Activated CD4-positive, alpha-beta memory T cell treated with anti-CD3 and anti-CD28 coated beads, Interleukin-2, amount 10 ng/mL, durations not matched to agents 7 days and 5 days (primary cell): Measurements from ENCODE around the gene SHANK1. TPM values are rescaled to one million over a fixed set of nuclear protein-coding genes. Genes with fewer than 3 reads are reported as not detected.

Experiments
- CTCF ChIA-PET: fragments of 350-600 bp; sonication (Branson Sonifier 250); formaldehyde crosslinking; loops from one replicate; lab custom pipeline; 2021; ENCODE audit warnings: antibody characterized with exemption, inconsistent platforms; lab: Charles Lee
- POLR2A ChIA-PET: fragments of 350-600 bp; sonication (Branson Sonifier 250); formaldehyde crosslinking; loops from one replicate; lab custom pipeline; 2021; ENCODE audit warnings: antibody characterized with exemption; lab: Charles Lee
- DNase-seq: peaks from one replicate; pipeline ENCODE4 v3.0.0-alpha.2; 2020
- H3K27ac Mint-ChIP-seq: one replicate; pipeline ENCODE4 v1.8.0; 2021; ENCODE audit warnings: mild to moderate bottlenecking, mixed read lengths
- H3K27me3 Mint-ChIP-seq: one replicate; pipeline ENCODE4 v1.8.0; 2021; ENCODE audit warnings: mixed read lengths
- H3K36me3 Mint-ChIP-seq: one replicate; pipeline ENCODE4 v1.8.0; 2021; ENCODE audit warnings: low read depth, mixed read lengths
- H3K4me1 Mint-ChIP-seq: one replicate; pipeline ENCODE4 v1.8.0; 2021; ENCODE audit warnings: mixed read lengths
- H3K4me3 Mint-ChIP-seq: one replicate; pipeline ENCODE4 v1.8.0; 2021; ENCODE audit warnings: mild to moderate bottlenecking, mixed read lengths
- H3K9me3 Mint-ChIP-seq: one replicate; pipeline ENCODE4 v1.8.0; 2021; ENCODE audit warnings: mixed read lengths
- total RNA-seq, 2 experiments: library from RNA; stranded (reverse); gene quantifications; one replicate each; pipeline ENCODE4 v1.2.3, GENCODE V29; 2021

The SHANK1 gene
- total RNA-seq, 2 experiments from 2014 or later, result not detected

GRCh38 chr19:50654882-50655281 lies 64.7 kb downstream of the SHANK1 start:
- no peak overlapping the region for H3K27ac Mint-ChIP-seq
- H3K9me3 Mint-ChIP-seq, result peaks cover 18% of the 10 kb centered on the region
- no peak overlapping the region for H3K4me3 Mint-ChIP-seq
- POLR2A ChIA-PET, result no interaction called here
- peaks cover 23% of the 10 kb centered on the region for H3K27me3 Mint-ChIP-seq
- DNase-seq, result no peak
- CTCF ChIA-PET, result no interaction called here
- peaks cover 15% of the 10 kb centered on the region for H3K4me1 Mint-ChIP-seq
- H3K36me3 Mint-ChIP-seq, result peaks cover 5% of the 10 kb centered on the region

- H3K27ac Mint-ChIP-seq, result no peak overlapping the region
- CTCF ChIA-PET, result no interaction called here
- no peak for DNase-seq
- POLR2A ChIA-PET, result no interaction called here
- peaks cover 6% of the 10 kb centered on the region for H3K4me1 Mint-ChIP-seq
- H3K27me3 Mint-ChIP-seq, result peaks cover 13% of the 10 kb centered on the region
- H3K4me3 Mint-ChIP-seq, result no peak overlapping the region
- H3K9me3 Mint-ChIP-seq, result peaks cover 13% of the 10 kb centered on the region
- H3K36me3 Mint-ChIP-seq, result no peaks in the 10 kb centered on the region
Measured at GRCh38 chr19:50652722-50653121, 66.9 kb downstream of the SHANK1 start.

GRCh38 chr19:50651174-50651573 lies 68.4 kb downstream of the SHANK1 start:
- POLR2A ChIA-PET, result no interaction called here
- no peak overlapping the region for H3K4me3 Mint-ChIP-seq
- H3K27ac Mint-ChIP-seq, result no peak overlapping the region

DNA sequence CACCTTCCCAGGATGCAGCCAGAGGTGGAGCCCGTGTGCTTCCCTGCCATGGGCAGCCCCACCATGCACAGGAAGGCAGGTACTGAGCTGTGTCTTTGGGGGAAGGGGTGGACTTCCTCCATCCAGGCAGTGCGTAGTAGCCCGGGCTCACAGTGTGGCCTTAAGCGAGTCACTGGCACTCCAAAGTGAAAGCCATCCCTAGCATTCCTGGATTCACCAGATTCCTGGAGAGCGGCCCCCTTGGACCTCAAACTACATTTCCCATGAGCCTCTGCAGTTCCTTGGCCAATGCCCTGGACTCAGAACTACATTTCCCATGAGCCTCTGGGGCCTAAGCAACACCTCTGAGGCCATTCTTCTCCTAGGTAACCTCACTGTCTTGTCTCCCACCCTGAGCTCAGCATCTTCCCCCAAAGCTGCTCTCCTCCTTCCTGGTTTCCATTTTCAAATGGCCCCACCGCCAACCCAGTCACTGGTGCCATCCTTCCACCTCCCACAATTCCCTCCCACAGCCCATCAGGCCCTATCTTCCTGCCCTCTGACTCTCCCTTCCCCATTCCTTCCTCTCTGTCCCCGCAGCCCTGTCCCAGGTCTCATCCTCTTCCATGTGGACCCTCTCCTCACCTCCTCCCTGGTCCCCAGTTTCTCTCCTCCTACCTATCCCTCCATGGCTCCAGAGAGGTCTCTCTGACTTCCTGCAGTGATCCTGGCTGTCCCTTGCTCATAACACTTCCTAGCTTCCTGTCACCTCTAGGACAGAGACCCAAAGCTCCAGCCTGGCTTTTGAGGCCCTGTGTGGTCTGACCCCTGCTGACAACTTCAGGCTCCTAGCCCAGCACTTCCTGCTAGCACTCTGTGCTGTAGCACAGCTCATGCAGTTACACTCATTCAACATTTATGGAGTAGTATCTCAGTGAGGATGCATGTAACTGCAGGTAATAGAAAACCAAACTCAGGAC lies 69.9 kb downstream of the SHANK1 start, which contains the start of gene C19orf81:
TSS of gene C19orf81 (plus strand) at position 13 of the 959 bp plus-strand sequence. CDS start at position 13, 0 bp downstream.
- DNase-seq, result no peak
- Mint-ChIP-seq H3K9me3 (peaks cover 1% of the 10 kb centered on the region), H3K4me3 (no peak within 1 kb of the TSS), H3K36me3 (no peaks in the 10 kb centered on the region), H3K4me1 (no peaks in the 10 kb centered on the region), H3K27me3 (peaks cover 3% of the 10 kb centered on the region), H3K27ac (no peak within 1 kb of the TSS)
- POLR2A ChIA-PET, result no interaction called here
- CTCF ChIA-PET, result no interaction called here

More at GRCh38 chr19:50651174-50651573, 68.4 kb downstream of the SHANK1 start:
- CTCF ChIA-PET, result no interaction called here
- Mint-ChIP-seq H3K27me3 (peaks cover 7% of the 10 kb centered on the region), H3K4me1 (no peaks in the 10 kb centered on the region), H3K36me3 (no peaks in the 10 kb centered on the region), H3K9me3 (peaks cover 6% of the 10 kb centered on the region)
- DNase-seq, result no peak

GRCh38 chr19:50648659-50649058 lies 70.9 kb downstream of the SHANK1 start:
- no peak for DNase-seq
- Mint-ChIP-seq H3K27me3 (peaks cover 3% of the 10 kb centered on the region), H3K9me3 (no peaks in the 10 kb centered on the region), H3K27ac (no peak overlapping the region), H3K4me1 (no peaks in the 10 kb centered on the region), H3K4me3 (no peak overlapping the region), H3K36me3 (no peaks in the 10 kb centered on the region)
- CTCF ChIA-PET, result no interaction called here
- POLR2A ChIA-PET, result no interaction called here

DNA sequence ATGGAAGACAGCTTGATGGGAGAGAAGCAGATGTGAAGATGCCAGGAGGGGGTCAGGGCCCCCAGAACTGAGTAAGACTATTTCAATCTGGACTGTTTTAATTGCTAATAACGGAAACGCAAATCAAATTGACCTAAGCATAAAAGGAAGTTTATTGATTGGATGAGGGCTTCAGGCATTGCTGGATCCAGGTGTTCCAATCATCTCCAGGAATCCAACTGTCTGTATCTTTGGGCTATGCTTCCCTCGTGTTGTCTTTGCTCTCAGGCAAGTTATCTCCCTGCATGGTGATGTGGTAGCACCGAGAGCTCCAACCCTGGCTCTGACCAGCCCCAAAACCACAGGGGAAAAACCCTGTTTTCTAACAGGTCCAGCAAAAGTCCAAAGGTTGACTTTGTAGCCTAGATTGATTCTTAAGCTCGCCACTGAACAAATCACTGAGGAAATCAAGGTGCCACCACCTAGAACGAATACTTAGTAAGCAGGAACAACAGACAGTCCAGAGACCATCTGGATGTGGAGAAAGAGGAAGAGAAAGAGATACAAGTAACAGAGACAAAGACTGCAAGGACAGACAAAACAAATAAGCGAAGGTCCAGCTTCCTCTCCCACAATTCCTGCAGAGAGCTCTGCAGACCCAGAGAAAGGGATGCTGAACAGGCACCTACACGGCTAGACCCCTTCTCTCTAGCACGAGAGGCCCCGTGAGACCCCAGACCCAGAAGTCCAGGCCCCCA lies 71.6 kb downstream of the SHANK1 start:
- Mint-ChIP-seq H3K4me1 (no peaks in the 10 kb centered on the region), H3K9me3 (no peaks in the 10 kb centered on the region), H3K36me3 (no peaks in the 10 kb centered on the region), H3K27ac (no peak overlapping the region), H3K4me3 (no peak overlapping the region), H3K27me3 (peaks cover 3% of the 10 kb centered on the region)
- no peak for DNase-seq
- ChIA-PET POLR2A (no interaction called here), CTCF (no interaction called here)

DNA sequence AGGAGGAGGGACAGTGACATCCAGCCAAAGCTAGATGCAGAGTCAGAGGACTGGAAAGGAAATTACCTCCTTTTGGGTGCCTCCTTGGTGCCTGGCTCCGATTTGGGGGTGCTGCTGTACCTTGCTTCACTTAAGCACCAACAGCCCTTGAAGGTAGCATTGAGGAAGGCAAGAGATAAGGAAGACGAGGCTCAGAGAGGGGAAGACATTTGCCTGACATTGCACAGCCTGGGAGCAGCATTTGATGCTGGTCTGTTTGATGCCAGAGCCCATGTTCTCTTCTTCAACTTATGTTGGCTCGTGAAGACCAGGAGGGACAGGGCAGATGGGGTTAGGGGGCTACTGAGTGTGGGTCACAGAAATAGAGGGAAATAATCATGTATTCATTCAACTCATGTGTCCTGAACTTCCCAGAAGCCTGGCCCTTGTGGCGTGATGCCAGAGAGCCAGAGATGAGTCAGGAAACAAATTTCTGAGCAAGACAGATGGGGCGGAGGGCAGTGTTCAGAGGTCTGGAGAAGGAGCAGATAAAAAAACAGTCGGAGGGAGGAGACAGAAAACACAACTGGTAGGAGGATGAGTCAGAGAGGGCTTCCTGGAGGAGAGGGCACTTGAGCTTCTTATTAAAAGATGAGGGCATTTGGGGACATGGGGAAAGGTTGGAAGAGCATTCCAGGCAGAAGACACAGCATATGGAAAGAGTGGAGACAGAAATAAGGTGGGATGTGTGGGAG lies 73.4 kb downstream of the SHANK1 start:
- Mint-ChIP-seq H3K27me3 (no peaks in the 10 kb centered on the region), H3K9me3 (no peaks in the 10 kb centered on the region), H3K27ac (no peak overlapping the region), H3K36me3 (no peaks in the 10 kb centered on the region), H3K4me1 (no peaks in the 10 kb centered on the region), H3K4me3 (no peak overlapping the region)
- ChIA-PET POLR2A (no interaction called here), CTCF (no interaction called here)
- DNase-seq, result no peak

DNA sequence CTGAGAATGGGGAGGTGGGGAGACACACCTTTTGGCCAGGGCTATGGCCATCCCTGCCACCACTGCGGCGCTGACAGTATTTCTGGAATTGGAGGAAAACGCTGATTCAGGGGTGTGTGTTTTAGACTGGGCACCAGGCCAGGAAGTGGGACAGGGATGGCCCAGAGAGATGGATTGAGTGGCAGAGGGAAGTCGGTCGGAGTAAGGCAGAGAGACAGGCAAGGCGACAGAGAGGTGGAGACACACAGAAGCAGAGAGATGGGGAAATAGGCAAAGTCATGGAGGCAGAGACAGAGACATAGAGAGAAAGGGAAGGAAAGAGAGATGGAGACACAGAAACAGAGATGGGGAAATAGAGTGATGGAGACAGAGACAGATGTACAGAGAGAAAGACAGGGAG lies 74.5 kb downstream of the SHANK1 start:
- H3K4me3 Mint-ChIP-seq, result no peak overlapping the region
- H3K27me3 Mint-ChIP-seq, result peaks cover 7% of the 10 kb centered on the region
- CTCF ChIA-PET, result no interaction called here

DNA sequence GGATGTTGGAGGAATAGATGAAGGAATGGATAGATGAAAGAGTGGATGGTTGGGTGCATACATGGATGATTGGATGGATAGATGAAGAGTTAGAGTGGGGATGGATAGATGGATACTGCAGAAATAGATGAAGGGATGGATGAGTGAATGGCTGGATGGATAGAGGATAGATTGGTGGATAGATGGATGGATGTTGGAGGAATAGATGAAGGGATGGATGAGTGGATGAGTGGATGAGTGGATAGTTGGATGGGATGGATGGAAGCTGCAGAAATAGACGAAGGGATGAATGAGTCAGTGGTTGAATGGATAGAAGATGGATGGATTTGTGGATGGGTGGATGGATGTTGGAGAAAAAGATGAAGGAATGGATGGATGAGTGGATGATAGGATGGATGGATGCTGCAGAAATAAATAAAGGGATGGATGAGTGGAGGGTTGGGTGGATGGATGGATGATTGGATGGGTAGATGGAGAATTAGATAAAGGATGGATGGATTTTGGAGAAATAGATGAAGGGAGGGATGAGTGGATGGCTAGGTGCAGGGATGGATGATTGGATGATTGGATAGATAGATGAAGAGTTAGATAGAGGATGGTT lies 75.2 kb downstream of the SHANK1 start:
- DNase-seq, result no peak
- Mint-ChIP-seq H3K9me3 (no peaks in the 10 kb centered on the region), H3K4me3 (no peak overlapping the region), H3K4me1 (no peaks in the 10 kb centered on the region), H3K27ac (no peak overlapping the region), H3K36me3 (no peaks in the 10 kb centered on the region), H3K27me3 (peaks cover 11% of the 10 kb centered on the region)
- ChIA-PET POLR2A (no interaction called here), CTCF (interaction anchor here (0.5 kb wide), 1 partner anchor 53 kb away, joined by 5 read pairs; no protein-coding TSS in a partner anchor)

More for the DNA sequence above, 74.5 kb downstream of the SHANK1 start:
- POLR2A ChIA-PET, result no interaction called here
- no peaks in the 10 kb centered on the region for H3K9me3 Mint-ChIP-seq
- no peak overlapping the region for H3K27ac Mint-ChIP-seq
- H3K36me3 Mint-ChIP-seq, result no peaks in the 10 kb centered on the region
- no peak for DNase-seq
- H3K4me1 Mint-ChIP-seq, result no peaks in the 10 kb centered on the region

- ChIA-PET POLR2A (no interaction called here), CTCF (no interaction called here)
- Mint-ChIP-seq H3K9me3 (peaks cover 1% of the 10 kb centered on the region), H3K4me3 (no peak overlapping the region), H3K4me1 (no peaks in the 10 kb centered on the region), H3K36me3 (peaks cover 9% of the 10 kb centered on the region), H3K27me3 (peaks cover 35% of the 10 kb centered on the region), H3K27ac (no peak overlapping the region)
- DNase-seq, result no peak
Measured at GRCh38 chr19:50640368-50640767, 79.2 kb downstream of the SHANK1 start.

DNA sequence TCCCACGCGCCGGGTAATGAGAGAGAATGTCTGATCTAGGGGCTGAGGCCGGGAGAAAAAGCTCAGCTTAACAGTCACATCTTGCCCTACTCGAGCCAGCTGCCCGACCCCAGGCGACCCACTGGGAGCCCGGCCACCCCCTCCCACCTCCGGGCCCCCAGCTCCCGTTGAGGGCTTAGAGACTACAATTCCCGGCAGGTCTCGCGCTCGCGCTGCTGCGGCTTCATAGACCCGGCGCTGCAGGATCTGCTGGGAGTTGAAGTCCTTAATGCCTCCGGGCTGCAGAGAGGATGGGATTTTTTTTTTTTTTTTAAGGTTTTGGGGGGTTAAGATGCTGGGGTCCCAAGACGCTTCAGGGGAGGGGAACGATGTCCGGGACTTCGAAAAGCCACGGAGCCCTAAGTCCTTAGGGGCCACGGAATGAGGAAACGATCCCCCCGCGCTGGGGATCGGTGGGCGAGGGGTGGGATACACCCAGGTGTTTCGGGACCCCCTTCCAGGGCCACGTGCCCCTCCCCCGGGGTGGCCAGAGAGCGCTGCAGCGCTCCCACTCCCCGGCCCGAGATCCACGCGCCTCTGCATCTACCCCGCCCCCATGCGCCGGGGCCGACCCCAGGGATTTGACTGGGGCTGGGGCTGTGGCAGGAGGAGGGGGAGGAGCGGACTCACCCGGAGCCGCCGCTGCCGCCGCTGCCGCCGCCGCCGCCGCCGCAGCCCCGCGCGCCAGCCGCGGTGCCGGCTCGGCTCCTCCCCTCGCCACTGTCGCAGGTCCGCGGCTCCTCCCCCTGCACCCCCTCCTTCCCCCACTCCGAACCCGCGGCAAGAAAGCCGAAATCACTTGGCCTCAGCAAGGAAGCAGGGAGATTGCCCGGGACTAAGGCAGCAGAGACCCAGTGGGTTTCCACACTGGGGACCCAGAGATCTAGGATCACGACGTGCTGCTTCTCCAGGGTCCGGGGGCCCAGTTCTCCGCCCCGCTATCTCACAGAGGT lies 80.2 kb downstream of the SHANK1 start, which contains the start of gene SYT3:
TSS of gene SYT3 (minus strand) at position 761 of the 992 bp plus-strand sequence. CDS start 2,470 bp downstream, outside the sequence.
- no peaks in the 10 kb centered on the region for H3K4me1 Mint-ChIP-seq
- CTCF ChIA-PET, result no interaction called here
- DNase-seq, result no peak

More for the DNA sequence above, 80.2 kb downstream of the SHANK1 start, which contains the start of gene SYT3:
- H3K9me3 Mint-ChIP-seq, result peaks cover 5% of the 10 kb centered on the region
- POLR2A ChIA-PET, result interaction anchor here (0.9 kb wide), 1 partner anchor 52 kb away, joined by 6 read pairs; no protein-coding TSS in a partner anchor
- H3K4me3 Mint-ChIP-seq, result no peak within 1 kb of the TSS
- H3K27me3 Mint-ChIP-seq, result peaks cover 35% of the 10 kb centered on the region
- H3K27ac Mint-ChIP-seq, result no peak within 1 kb of the TSS
- peaks cover 9% of the 10 kb centered on the region for H3K36me3 Mint-ChIP-seq
